GM12865 (cell line): Measurements from ENCODE around the gene ICOS.

ENCODE experiments used
- DNase-seq: peaks from one replicate; pipeline ENCODE4 v3.0.0; 2010; ENCODE audit warnings: low read depth
- H3K4me3 ChIP-seq: 2 replicates; pipeline ENCODE4 v1.5.1; 2011; ENCODE audit warnings: mild to moderate bottlenecking, low read depth, low read length, control low read depth
- CTCF ChIP-seq: IDR thresholded peaks from 2 replicates; pipeline ENCODE4 v1.5.1; 2011; ENCODE audit warnings: low read length, control low read depth, low read depth, inconsistent platforms; ENCODE audit not compliant: insufficient read depth; ENCODE audit errors: missing control alignments

The ICOS gene, protein sequence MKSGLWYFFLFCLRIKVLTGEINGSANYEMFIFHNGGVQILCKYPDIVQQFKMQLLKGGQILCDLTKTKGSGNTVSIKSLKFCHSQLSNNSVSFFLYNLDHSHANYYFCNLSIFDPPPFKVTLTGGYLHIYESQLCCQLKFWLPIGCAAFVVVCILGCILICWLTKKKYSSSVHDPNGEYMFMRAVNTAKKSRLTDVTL

DNA sequence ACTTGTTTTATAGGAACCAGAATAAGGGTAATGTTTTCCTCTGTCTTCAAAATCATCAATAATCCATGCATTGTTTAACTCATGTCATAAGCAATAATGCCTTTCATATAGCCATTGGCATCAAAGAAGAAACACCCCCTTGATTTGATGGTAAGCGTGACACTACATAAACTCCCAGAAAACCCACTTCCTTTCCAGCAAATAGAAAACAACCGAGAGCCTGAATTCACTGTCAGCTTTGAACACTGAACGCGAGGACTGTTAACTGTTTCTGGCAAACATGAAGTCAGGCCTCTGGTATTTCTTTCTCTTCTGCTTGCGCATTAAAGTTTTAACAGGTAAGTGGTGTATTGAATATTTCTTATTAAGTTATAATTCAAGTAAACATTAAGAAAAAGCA lies at the start of gene ICOS:
ICOS (plus strand) TSS at position 229 of the 400 bp plus-strand sequence; CDS start at position 281, 52 bp downstream.
- no peak for TF ChIP-seq CTCF
- no peak within 1 kb of the TSS for H3K4me3 ChIP-seq
- no peak for DNase-seq

GRCh38 chr2:203887677-203888076 lies 48.9 kb upstream of the ICOS start:
- no peak for DNase-seq
- no peak for TF ChIP-seq CTCF
- H3K4me3 ChIP-seq = no peak overlapping the region

GRCh38 chr2:203889542-203889941 lies 47.0 kb upstream of the ICOS start:
- no peak for DNase-seq
- no peak overlapping the region for H3K4me3 ChIP-seq
- TF ChIP-seq CTCF = no peak

GRCh38 chr2:203889944-203890343 lies 46.6 kb upstream of the ICOS start:
- no peak for TF ChIP-seq CTCF
- no peak for DNase-seq
- no peak overlapping the region for H3K4me3 ChIP-seq

GRCh38 chr2:203890733-203891132 lies 45.8 kb upstream of the ICOS start:
- DNase-seq = no peak
- TF ChIP-seq CTCF = no peak
- no peak overlapping the region for H3K4me3 ChIP-seq

GRCh38 chr2:203891474-203891873 lies 45.1 kb upstream of the ICOS start:
- TF ChIP-seq CTCF = no peak
- no peak overlapping the region for H3K4me3 ChIP-seq
- DNase-seq = no peak

- no peak overlapping the region for H3K4me3 ChIP-seq
- no peak for DNase-seq
- TF ChIP-seq CTCF = no peak
These were observed 44.4 kb upstream of the ICOS start for GRCh38 chr2:203892207-203892606.
